NT2/D1 (cell line): ENCODE data around the gene MTREX.

ENCODE experiments used
- DNase-seq: peaks from one replicate; pipeline ENCODE4 v3.0.0-alpha.2; 2011; ENCODE audit warnings: low read depth, low spot score
- H3K27me3 ChIP-seq: 2 replicates; pipeline ENCODE4 v1.6.0; 2011; ENCODE audit warnings: mild to moderate bottlenecking; ENCODE audit not compliant: insufficient read length, insufficient read depth
- H3K36me3 ChIP-seq: 2 replicates; pipeline ENCODE4 v1.6.1; 2011; ENCODE audit warnings: mild to moderate bottlenecking, low read length, mixed read lengths; ENCODE audit not compliant: insufficient read depth, insufficient read length
- H3K4me1 ChIP-seq: 2 replicates; pipeline ENCODE4 v1.5.1; 2011; ENCODE audit not compliant: insufficient read depth, insufficient read length
- H3K4me3 ChIP-seq: 2 replicates; pipeline ENCODE4 v1.5.1; 2011; ENCODE audit warnings: low read depth; ENCODE audit not compliant: insufficient read length
- H3K9ac ChIP-seq: 2 replicates; pipeline ENCODE4 v1.6.0; 2011; ENCODE audit warnings: low read depth; ENCODE audit not compliant: insufficient read length
- H3K9me3 ChIP-seq: 2 replicates; pipeline ENCODE4 v1.5.1; 2011; ENCODE audit warnings: mild to moderate bottlenecking, low read length; ENCODE audit not compliant: insufficient read depth
- SUZ12 ChIP-seq: IDR thresholded peaks from 2 replicates; pipeline ENCODE4 v1.6.1; 2011; ENCODE audit not compliant: insufficient read length, insufficient read depth; ENCODE audit errors: extremely low read depth
- YY1 ChIP-seq: IDR thresholded peaks from 2 replicates; pipeline ENCODE4 v1.6.1; 2011; ENCODE audit not compliant: insufficient read length, insufficient read depth
- ZNF274 ChIP-seq: IDR thresholded peaks from 2 replicates; pipeline ENCODE4 v1.6.1; 2011; ENCODE audit warnings: mild to moderate bottlenecking, low read depth, low read length

MTREX gene

GRCh38 chr5:55429613-55430253 is 121.9 kb downstream of the MTREX start:
- TF ChIP-seq ZNF274 (no peak), YY1 (no peak), SUZ12 (no peak)
- H3K4me3 ChIP-seq: no peak overlapping the region
- no peaks in the 10 kb centered on the region for H3K27me3 ChIP-seq
- H3K9ac ChIP-seq: no peak overlapping the region
- H3K4me1 ChIP-seq: no peaks in the 10 kb centered on the region
- H3K36me3 ChIP-seq: peaks cover 46% of the 10 kb centered on the region
- no peak for DNase-seq
- H3K9me3 ChIP-seq: peaks cover 18% of the 10 kb centered on the region; the same call in 1 of the 2 replicates

- no peak for DNase-seq
- Histone ChIP-seq H3K9ac (no peak overlapping the region), H3K4me1 (no peaks in the 10 kb centered on the region), H3K36me3 (peaks cover 33% of the 10 kb centered on the region), H3K4me3 (no peak overlapping the region), H3K27me3 (no peaks in the 10 kb centered on the region), H3K9me3 (peaks cover 33% of the 10 kb centered on the region; the same call in 1 of the 2 replicates)
- TF ChIP-seq YY1 (no peak), SUZ12 (no peak), ZNF274 (no peak)
Measured at GRCh38 chr5:55432549-55432948, 124.8 kb downstream of the MTREX start.

DNA sequence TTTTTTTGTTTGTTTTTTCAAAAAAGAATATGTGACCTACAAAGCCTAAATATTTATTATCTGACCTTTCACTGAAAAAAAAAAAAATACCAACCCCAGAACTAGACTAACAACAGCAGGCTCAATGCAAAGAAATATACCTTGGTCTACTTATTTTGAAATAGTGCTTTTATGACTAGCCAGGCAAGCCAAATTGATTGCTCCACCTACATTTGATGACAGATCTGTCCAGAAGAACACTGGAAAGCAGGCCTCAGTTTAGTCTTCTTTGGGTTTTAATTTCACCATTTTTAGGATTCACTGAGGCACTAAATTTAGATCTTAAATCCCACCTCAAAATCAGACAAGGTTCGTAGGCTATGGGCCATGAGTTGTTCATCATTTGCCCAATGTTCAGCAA is 129.7 kb downstream of the MTREX start:
- H3K9ac ChIP-seq: no peak overlapping the region

GRCh38 chr5:55437859-55438206 is 130.0 kb downstream of the MTREX start:
- H3K9me3 ChIP-seq: peaks cover 15% of the 10 kb centered on the region; the same call in 1 of the 2 replicates
- no peaks in the 10 kb centered on the region for H3K27me3 ChIP-seq
- H3K36me3 ChIP-seq: peaks cover 14% of the 10 kb centered on the region
- H3K4me3 ChIP-seq: no peak overlapping the region
- no peak for DNase-seq
- no peak overlapping the region for H3K9ac ChIP-seq
- TF ChIP-seq YY1: no peak
- no peak for TF ChIP-seq SUZ12
- no peak for TF ChIP-seq ZNF274
- H3K4me1 ChIP-seq: peaks cover 2% of the 10 kb centered on the region

More for the DNA sequence above, 129.7 kb downstream of the MTREX start:
- no peaks in the 10 kb centered on the region for H3K27me3 ChIP-seq
- H3K4me3 ChIP-seq: no peak overlapping the region
- H3K9me3 ChIP-seq: peaks cover 15% of the 10 kb centered on the region; the same call in 1 of the 2 replicates
- no peak for TF ChIP-seq YY1
- TF ChIP-seq ZNF274: no peak
- no peak for TF ChIP-seq SUZ12
- peaks cover 14% of the 10 kb centered on the region for H3K36me3 ChIP-seq
- no peak for DNase-seq
- peaks cover 2% of the 10 kb centered on the region for H3K4me1 ChIP-seq

GRCh38 chr5:55438998-55439397 is 131.2 kb downstream of the MTREX start:
- no peak for DNase-seq
- Histone ChIP-seq H3K4me1 (peaks cover 2% of the 10 kb centered on the region), H3K27me3 (no peaks in the 10 kb centered on the region), H3K9ac (no peak overlapping the region), H3K36me3 (peaks cover 14% of the 10 kb centered on the region), H3K9me3 (peaks cover 15% of the 10 kb centered on the region; the same call in 1 of the 2 replicates), H3K4me3 (no peak overlapping the region)
- no peak for TF ChIP-seq ZNF274
- TF ChIP-seq YY1: no peak
- no peak for TF ChIP-seq SUZ12

GRCh38 chr5:55440188-55440646 is 132.4 kb downstream of the MTREX start:
- DNase-seq: no peak
- H3K9ac ChIP-seq: no peak overlapping the region
- no peaks in the 10 kb centered on the region for H3K27me3 ChIP-seq
- H3K9me3 ChIP-seq: peaks cover 15% of the 10 kb centered on the region; the same call in 1 of the 2 replicates
- TF ChIP-seq YY1 (no peak), SUZ12 (no peak), ZNF274 (no peak)
- no peak overlapping the region for H3K4me3 ChIP-seq
- H3K36me3 ChIP-seq: peaks cover 14% of the 10 kb centered on the region
- H3K4me1 ChIP-seq: peaks cover 2% of the 10 kb centered on the region

DNA sequence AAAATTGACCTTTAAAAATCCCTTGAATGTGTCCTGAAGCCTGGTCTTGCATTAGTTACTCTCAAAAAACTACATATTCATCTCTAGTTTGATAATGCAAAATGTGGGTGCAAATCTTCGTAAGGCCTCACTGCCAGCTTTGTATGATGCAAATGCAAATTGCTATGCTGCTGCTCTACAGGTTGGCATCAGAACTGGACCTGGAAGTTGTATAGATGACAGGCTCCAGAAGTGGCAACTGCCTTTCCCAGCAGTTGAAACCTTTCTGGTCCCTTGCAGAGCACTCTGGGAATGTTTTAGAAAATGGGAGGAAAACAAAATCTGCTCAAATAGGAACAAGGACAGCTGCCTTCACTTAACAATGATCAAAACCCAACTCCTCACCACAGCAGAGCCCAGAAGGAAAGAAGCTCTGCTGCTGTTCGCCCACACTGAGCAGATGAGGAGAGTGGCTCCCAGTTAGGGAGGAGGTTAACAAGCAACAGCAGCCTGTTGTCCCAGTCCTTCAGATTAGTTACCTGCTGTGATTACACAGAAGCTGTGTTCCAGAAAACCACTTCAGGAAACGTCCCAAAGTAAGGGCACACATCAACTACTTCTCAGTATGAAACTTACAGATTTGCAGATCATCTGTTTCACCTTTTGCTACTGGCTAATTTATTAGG is 133.4 kb downstream of the MTREX start:
- Histone ChIP-seq H3K4me3 (no peak overlapping the region), H3K4me1 (peaks cover 2% of the 10 kb centered on the region), H3K27me3 (no peaks in the 10 kb centered on the region), H3K9me3 (peaks cover 9% of the 10 kb centered on the region; the same call in 1 of the 2 replicates), H3K9ac (no peak overlapping the region), H3K36me3 (peaks cover 10% of the 10 kb centered on the region)
- DNase-seq: no peak
- TF ChIP-seq ZNF274 (no peak), YY1 (no peak), SUZ12 (no peak)
